ENCODE measurements around the gene C1QTNF9. TPM values are rescaled to one million over a fixed set of nuclear protein-coding genes. Genes with fewer than 3 reads are reported as not detected.
"Not testable (repeated sequence)": the region's sequence is repeated elsewhere in the genome, so short reads cannot be mapped to it uniquely, and the experiment has no call there.

Gene C1QTNF9
- total and polyA plus RNA-seq, 7 experiments from 2014 or later, result 0.19 TPM; not detected in 6

DNA sequence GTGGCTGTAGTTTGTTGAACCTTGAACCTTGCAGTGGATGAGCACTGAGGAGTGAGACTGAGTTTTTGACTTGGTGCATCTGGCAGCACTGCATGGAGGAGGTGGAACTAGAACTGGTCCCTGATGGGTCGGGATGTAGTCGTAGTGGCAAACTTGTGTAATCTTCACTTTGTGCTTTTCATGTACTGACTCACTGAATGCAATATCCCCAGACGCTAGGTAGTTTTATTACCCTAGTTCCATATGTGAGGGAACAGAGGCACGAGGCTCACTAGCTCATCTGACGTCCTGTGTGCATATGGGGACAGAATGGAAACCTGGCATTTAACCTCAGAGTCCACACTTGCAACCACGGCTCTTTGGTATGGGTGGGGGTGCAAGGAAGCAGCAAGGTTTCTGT is 10.3 kb downstream of the C1QTNF9 start:
- H3K27me3 ChIP-seq (ENCODE audit: control insufficient read depth in 2 of 2, insufficient read depth in 2 of 2, low read length in 2 of 2); H3K4me1 ChIP-seq (ENCODE audit: control insufficient read depth in 2 of 2, insufficient read depth in 2 of 2, low read length in 2 of 2); H3K27ac Mint-ChIP-seq; CTCF ChIA-PET; intact Hi-C loops (cut with micrococcal nuclease); H3K4me1 Mint-ChIP-seq; ATAC-seq; H3K9me3 Mint-ChIP-seq; H3K9me3 ChIP-seq (ENCODE audit: control insufficient read depth in 2 of 3, low read length in 3 of 3); H3K36me3 ChIP-seq (ENCODE audit: control insufficient read depth in 2 of 3, insufficient read depth in 3 of 3, low read length in 3 of 3); POLR2A ChIA-PET; H3K36me3 Mint-ChIP-seq; H3K4me3 ChIP-seq (ENCODE audit: low read length); DNase-seq; H3K4me3 Mint-ChIP-seq; H3K27ac ChIP-seq (ENCODE audit: low read depth, low read length): not testable (repeated sequence)
- peaks cover 8 to 18% (median 13%) of the 10 kb centered on the region in 5 donors for H3K27me3 Mint-ChIP-seq

DNA sequence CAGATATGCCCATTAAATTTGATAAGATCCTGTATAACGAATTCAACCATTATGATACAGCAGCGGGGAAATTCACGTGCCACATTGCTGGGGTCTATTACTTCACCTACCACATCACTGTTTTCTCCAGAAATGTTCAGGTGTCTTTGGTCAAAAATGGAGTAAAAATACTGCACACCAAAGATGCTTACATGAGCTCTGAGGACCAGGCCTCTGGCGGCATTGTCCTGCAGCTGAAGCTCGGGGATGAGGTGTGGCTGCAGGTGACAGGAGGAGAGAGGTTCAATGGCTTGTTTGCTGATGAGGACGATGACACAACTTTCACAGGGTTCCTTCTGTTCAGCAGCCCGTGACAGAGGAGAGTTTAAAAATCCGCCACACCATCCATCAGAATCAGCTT is 12.0 kb downstream of the C1QTNF9 start:
- H3K4me3 Mint-ChIP-seq; CTCF ChIA-PET; H3K4me1 Mint-ChIP-seq; intact Hi-C loops (cut with micrococcal nuclease); H3K27ac Mint-ChIP-seq; H3K4me1 ChIP-seq (ENCODE audit: control insufficient read depth in 2 of 2, insufficient read depth in 2 of 2, low read length in 2 of 2); H3K36me3 ChIP-seq (ENCODE audit: control insufficient read depth in 2 of 3, insufficient read depth in 3 of 3, low read length in 3 of 3); H3K27ac ChIP-seq (ENCODE audit: low read depth, low read length); POLR2A ChIA-PET; H3K9me3 Mint-ChIP-seq; DNase-seq; H3K36me3 Mint-ChIP-seq; H3K4me3 ChIP-seq (ENCODE audit: low read length); H3K27me3 ChIP-seq (ENCODE audit: control insufficient read depth in 2 of 2, insufficient read depth in 2 of 2, low read length in 2 of 2); ATAC-seq; H3K9me3 ChIP-seq (ENCODE audit: control insufficient read depth in 2 of 3, low read length in 3 of 3): not testable (repeated sequence)
- peaks cover 15 to 36% (median 30%) of the 10 kb centered on the region in 5 donors for H3K27me3 Mint-ChIP-seq

DNA sequence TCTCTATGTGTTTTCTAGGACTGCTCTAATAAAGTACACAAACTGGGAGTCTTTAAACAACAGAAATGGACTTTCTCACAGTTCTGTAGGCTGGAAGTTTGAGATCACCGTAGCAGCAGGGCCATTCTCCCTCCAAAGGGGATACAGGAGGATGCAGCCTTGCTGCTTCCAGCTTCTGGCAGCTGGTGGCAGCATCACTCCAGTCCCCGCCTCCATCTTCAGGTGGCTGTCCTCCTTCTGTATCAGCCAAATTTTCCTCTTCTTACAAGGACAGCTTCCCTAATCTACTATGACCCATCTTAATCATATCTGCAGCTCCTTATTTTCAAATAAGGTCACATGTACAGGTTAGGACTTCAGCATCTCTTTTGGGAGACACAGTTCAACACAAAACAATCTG is 13.1 kb downstream of the C1QTNF9 start:
- H3K27me3 Mint-ChIP-seq, result peaks cover 20 to 40% (median 39%) of the 10 kb centered on the region in 5 donors
- POLR2A ChIA-PET; H3K36me3 ChIP-seq (ENCODE audit: control insufficient read depth in 2 of 3, insufficient read depth in 3 of 3, low read length in 3 of 3); H3K27ac ChIP-seq (ENCODE audit: low read depth, low read length); H3K9me3 ChIP-seq (ENCODE audit: control insufficient read depth in 2 of 3, low read length in 3 of 3); DNase-seq; intact Hi-C loops (cut with micrococcal nuclease); H3K9me3 Mint-ChIP-seq; H3K4me3 Mint-ChIP-seq; ATAC-seq; H3K27ac Mint-ChIP-seq; H3K4me1 ChIP-seq (ENCODE audit: control insufficient read depth in 2 of 2, insufficient read depth in 2 of 2, low read length in 2 of 2); H3K36me3 Mint-ChIP-seq; H3K4me1 Mint-ChIP-seq; H3K27me3 ChIP-seq (ENCODE audit: control insufficient read depth in 2 of 2, insufficient read depth in 2 of 2, low read length in 2 of 2); H3K4me3 ChIP-seq (ENCODE audit: low read length): not testable (repeated sequence)
- CTCF ChIA-PET, result interaction anchor here (0.5 kb wide), 1 partner anchor 405 kb away, joined by 4 read pairs; no protein-coding TSS in a partner anchor

DNA sequence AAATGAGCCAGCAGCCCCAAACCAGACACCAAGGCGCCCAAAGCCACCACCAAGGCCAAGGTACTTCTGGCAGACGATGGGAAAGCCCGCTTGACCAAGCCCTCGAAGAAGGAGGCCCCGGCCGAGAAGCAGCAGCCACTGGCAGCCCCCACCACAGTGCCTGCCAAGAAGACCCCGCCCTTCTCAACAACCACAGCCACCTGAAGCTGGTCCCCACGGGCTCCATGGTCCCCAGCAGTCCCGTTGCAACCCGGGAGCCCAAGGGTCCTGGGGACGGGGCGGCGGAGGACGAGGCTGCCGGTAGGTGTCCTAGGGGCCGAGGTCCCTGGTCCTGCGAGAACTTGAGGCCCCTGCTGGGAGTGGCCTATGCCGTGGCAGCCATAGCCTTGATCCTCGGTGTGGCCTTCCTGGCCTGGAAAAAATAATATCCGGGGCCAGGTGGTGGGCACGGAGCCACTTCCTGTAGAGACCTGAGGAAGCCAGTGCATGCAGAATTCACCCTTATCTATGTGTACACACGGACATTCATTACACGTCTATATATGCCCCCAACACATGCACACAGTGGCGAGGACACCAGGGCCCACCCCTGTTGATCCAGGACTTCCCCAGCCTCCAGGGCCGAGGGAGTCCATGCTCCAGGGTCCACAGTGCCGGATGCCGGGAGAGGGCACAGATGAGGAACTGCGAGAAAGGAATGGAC is 13.8 kb downstream of the C1QTNF9 start:
- Mint-ChIP-seq H3K27me3 (peaks cover 20 to 45% (median 40%) of the 10 kb centered on the region in 5 donors), H3K36me3 (no peaks in the 10 kb centered on the region), H3K4me1 (peaks cover 0 to 4% (median 0%) of the 10 kb centered on the region in 7 donors), H3K9me3 (peaks cover 0 to 2% (median 0%) of the 10 kb centered on the region in 11 donors), H3K4me3 (no peak overlapping the region), H3K27ac (no peak overlapping the region)
- Histone ChIP-seq H3K4me3 (ENCODE audit: low read length) (no peak overlapping the region), H3K9me3 (ENCODE audit: control insufficient read depth in 2 of 3, low read length in 3 of 3) (no peaks in the 10 kb centered on the region), H3K27me3 (ENCODE audit: control insufficient read depth in 2 of 2, insufficient read depth in 2 of 2, low read length in 2 of 2) (peaks cover 0 to 4% of the 10 kb centered on the region in 2 donors), H3K27ac (ENCODE audit: low read depth, low read length) (no peak overlapping the region), H3K36me3 (ENCODE audit: control insufficient read depth in 2 of 3, insufficient read depth in 3 of 3, low read length in 3 of 3) (no peaks in the 10 kb centered on the region), H3K4me1 (ENCODE audit: control insufficient read depth in 2 of 2, insufficient read depth in 2 of 2, low read length in 2 of 2) (no peaks in the 10 kb centered on the region)
- DNase-seq (no peak), ATAC-seq (no peak)
- intact Hi-C loops (cut with micrococcal nuclease), result no loop called here
- CTCF ChIA-PET, result interaction anchor here (0.5 kb wide), 1 partner anchor 405 kb away, joined by 4 read pairs; no protein-coding TSS in a partner anchor
- POLR2A ChIA-PET, result no interaction called here

DNA sequence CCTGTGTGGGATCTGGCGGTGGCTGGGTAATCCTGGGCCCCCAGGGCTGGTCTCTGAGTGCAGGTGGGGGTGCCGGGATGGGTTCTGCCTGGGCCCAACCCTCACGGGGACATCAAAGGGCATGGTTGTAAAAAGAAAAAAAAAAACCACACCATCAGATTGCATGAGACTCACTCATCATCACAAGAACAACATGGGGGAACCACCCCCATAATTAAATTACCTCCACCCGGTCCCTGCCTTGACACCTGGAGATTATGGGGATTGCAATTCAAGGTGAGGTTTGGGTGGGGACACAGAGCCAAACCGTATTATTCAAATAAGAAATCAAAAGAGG is 14.3 kb downstream of the C1QTNF9 start:
- intact Hi-C loops (cut with micrococcal nuclease), result no loop called here
- CTCF ChIA-PET, result no interaction called here
- H3K27ac ChIP-seq (ENCODE audit: low read depth, low read length), result no peak overlapping the region
- H3K9me3 ChIP-seq (ENCODE audit: control insufficient read depth in 2 of 3, low read length in 3 of 3), result no peaks in the 10 kb centered on the region
- ATAC-seq, result no peak
- Mint-ChIP-seq H3K9me3 (peaks cover 0 to 2% (median 0%) of the 10 kb centered on the region in 11 donors), H3K27me3 (peaks cover 20 to 49% (median 43%) of the 10 kb centered on the region in 5 donors), H3K4me1 (peaks cover 0 to 4% (median 0%) of the 10 kb centered on the region in 7 donors), H3K36me3 (no peaks in the 10 kb centered on the region), H3K27ac (no peak overlapping the region), H3K4me3 (no peak overlapping the region)
- no peak for DNase-seq
- no peaks in the 10 kb centered on the region for H3K4me1 ChIP-seq (ENCODE audit: control insufficient read depth in 2 of 2, insufficient read depth in 2 of 2, low read length in 2 of 2)
- POLR2A ChIA-PET, result no interaction called here
- H3K4me3 ChIP-seq (ENCODE audit: low read length), result no peak overlapping the region
- peaks cover 0 to 4% of the 10 kb centered on the region in 2 donors for H3K27me3 ChIP-seq (ENCODE audit: control insufficient read depth in 2 of 2, insufficient read depth in 2 of 2, low read length in 2 of 2)
- no peaks in the 10 kb centered on the region for H3K36me3 ChIP-seq (ENCODE audit: control insufficient read depth in 2 of 3, insufficient read depth in 3 of 3, low read length in 3 of 3)

DNA sequence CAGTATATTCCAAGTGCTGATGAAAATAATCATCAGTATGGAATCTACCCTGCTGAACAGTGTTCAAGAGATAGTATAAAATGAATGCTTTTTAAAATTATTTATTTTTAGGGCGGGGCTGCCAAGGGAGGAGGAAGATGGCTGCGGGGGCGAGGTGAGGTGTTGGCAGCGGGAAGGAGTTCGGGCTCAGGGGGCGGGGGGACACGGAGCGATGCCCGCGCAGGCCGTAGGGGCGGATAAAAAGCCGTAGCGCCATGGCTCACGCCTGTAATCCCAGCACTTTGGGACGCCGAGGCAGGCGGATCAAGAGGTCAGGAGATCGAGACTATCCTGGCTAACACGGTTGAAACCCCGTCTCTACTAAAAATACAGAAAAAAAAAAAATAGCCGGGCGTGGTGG is 18.2 kb downstream of the C1QTNF9 start:
- H3K27ac ChIP-seq (ENCODE audit: low read depth, low read length); DNase-seq; POLR2A ChIA-PET; H3K36me3 ChIP-seq (ENCODE audit: control insufficient read depth in 2 of 3, insufficient read depth in 3 of 3, low read length in 3 of 3); intact Hi-C loops (cut with micrococcal nuclease); H3K36me3 Mint-ChIP-seq; H3K9me3 ChIP-seq (ENCODE audit: control insufficient read depth in 2 of 3, low read length in 3 of 3); H3K4me3 ChIP-seq (ENCODE audit: low read length); ATAC-seq; CTCF ChIA-PET; H3K27ac Mint-ChIP-seq; H3K4me1 ChIP-seq (ENCODE audit: control insufficient read depth in 2 of 2, insufficient read depth in 2 of 2, low read length in 2 of 2); H3K27me3 ChIP-seq (ENCODE audit: control insufficient read depth in 2 of 2, insufficient read depth in 2 of 2, low read length in 2 of 2); H3K4me1 Mint-ChIP-seq; H3K9me3 Mint-ChIP-seq: not testable (repeated sequence)
- H3K27me3 Mint-ChIP-seq, result peaks cover 20 to 69% (median 50%) of the 10 kb centered on the region in 5 donors
- peak overlapping the region in 4 of 10 donors; percentile 4 to 49 (median 29) for H3K4me3 Mint-ChIP-seq

DNA sequence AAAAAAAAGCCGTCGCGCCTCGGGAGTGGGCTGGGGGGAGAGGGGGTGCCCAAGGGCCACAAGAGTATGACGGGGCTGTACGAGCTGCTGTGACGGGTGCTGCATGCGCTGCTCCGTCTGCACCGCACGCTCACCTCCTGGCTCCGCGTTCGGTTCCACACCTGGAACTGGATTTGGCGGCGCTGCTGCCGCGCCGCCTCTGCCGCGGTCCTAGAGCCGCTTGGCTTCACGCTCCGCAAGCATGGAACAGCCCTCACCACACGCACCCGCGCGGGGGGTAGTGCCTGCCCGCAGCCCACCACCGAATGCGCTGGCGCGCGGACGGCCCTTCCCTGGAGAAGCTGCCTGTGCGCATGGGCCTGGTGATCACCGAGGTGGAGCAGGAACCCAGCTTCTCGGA is 18.8 kb downstream of the C1QTNF9 start:
- H3K27ac Mint-ChIP-seq, result no peak overlapping the region
- peaks cover 0 to 7% (median 0%) of the 10 kb centered on the region in 7 donors for H3K4me1 Mint-ChIP-seq
- intact Hi-C loops (cut with micrococcal nuclease), result no loop called here
- Histone ChIP-seq H3K36me3 (ENCODE audit: control insufficient read depth in 2 of 3, insufficient read depth in 3 of 3, low read length in 3 of 3) (no peaks in the 10 kb centered on the region), H3K4me1 (ENCODE audit: control insufficient read depth in 2 of 2, insufficient read depth in 2 of 2, low read length in 2 of 2) (no peaks in the 10 kb centered on the region), H3K27ac (ENCODE audit: low read depth, low read length) (no peak overlapping the region), H3K9me3 (ENCODE audit: control insufficient read depth in 2 of 3, low read length in 3 of 3) (no peaks in the 10 kb centered on the region), H3K4me3 (ENCODE audit: low read length) (no peak overlapping the region), H3K27me3 (ENCODE audit: control insufficient read depth in 2 of 2, insufficient read depth in 2 of 2, low read length in 2 of 2) (peaks cover 0 to 4% of the 10 kb centered on the region in 2 donors)
- no peak for DNase-seq
- H3K27me3 Mint-ChIP-seq, result peaks cover 20 to 69% (median 50%) of the 10 kb centered on the region in 5 donors
- POLR2A ChIA-PET, result no interaction called here
- ATAC-seq, result peak; percentile 41
- H3K36me3 Mint-ChIP-seq, result no peaks in the 10 kb centered on the region
- H3K4me3 Mint-ChIP-seq, result peak overlapping the region in 6 of 10 donors; percentile 4 to 69 (median 46)
- H3K9me3 Mint-ChIP-seq, result peaks cover 0 to 2% (median 0%) of the 10 kb centered on the region in 11 donors
- CTCF ChIA-PET, result no interaction called here

Data from naive thymus-derived CD4-positive, alpha-beta T cell (primary cell).